GM23248 (cell line): ENCODE results near the gene ADGRL3.

Source experiments
- EZH2 ChIP-seq: fragments of 200-600 bp; sonication (generic); IDR thresholded peaks from 2 replicates; pipeline ENCODE4 v1.6.1; 2018; ENCODE audit warnings: antibody characterized with exemption, mild to moderate bottlenecking; ENCODE audit not compliant: insufficient read depth, poor library complexity, severe bottlenecking
- EZH2phosphoT487 ChIP-seq: fragments of 200-600 bp; sonication (generic); IDR thresholded peaks from 2 replicates; pipeline ENCODE4 v1.6.1; 2018; ENCODE audit warnings: antibody characterized with exemption, moderate library complexity, mild to moderate bottlenecking, low read depth; ENCODE audit not compliant: insufficient read depth

- TF ChIP-seq EZH2 = no peak
- TF ChIP-seq EZH2phosphoT487 = no peak
Measured at GRCh38 chr4:61739887-61740286, 539.8 kb downstream of the ADGRL3 start.
